Measurements from ENCODE around the gene DMXL2.

Gene DMXL2

DNA sequence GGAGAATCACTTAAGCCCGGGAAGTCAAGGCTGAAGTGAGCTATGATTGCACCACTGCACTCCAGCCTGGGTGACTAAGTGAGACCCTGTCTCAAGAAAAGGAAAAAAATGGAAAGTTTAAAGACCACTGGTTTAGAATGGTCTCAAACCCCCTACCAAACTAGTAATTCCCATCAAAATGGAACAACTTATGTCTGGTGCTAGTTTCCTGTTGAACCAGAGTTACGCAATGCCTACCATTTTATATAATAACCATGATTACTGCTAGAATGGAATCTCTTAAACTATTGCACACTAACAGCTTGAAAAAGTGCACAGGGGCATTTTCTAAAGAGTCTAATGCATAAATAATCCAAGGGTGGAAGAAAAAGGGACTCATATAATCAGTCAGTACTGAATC is 43.6 kb downstream of the DMXL2 start:
- Histone ChIP-seq H3K27ac (ENCODE audit: low read length) (no peak overlapping the region), H3K9me3 (ENCODE audit: insufficient read depth, low read length) (no peaks in the 10 kb centered on the region), H3K4me3 (ENCODE audit: low read length) (no peak overlapping the region), H4K20me1 (ENCODE audit: insufficient read depth, low read length) (no peaks in the 10 kb centered on the region), H3K79me2 (ENCODE audit: low read length) (no peaks in the 10 kb centered on the region), H2AFZ (ENCODE audit: low read depth, low read length) (no peak overlapping the region), H3K4me2 (ENCODE audit: low read length) (no peak overlapping the region), H3K9ac (ENCODE audit: low read length) (no peak overlapping the region), H3K4me1 (ENCODE audit: low read length) (no peaks in the 10 kb centered on the region), H3K36me3 (replicated peaks; ENCODE audit: low read depth, low read length) (no peaks in the 10 kb centered on the region), H3K27me3 (ENCODE audit: low read depth, low read length) (no peaks in the 10 kb centered on the region)
- TF ChIP-seq, protein P1, sequence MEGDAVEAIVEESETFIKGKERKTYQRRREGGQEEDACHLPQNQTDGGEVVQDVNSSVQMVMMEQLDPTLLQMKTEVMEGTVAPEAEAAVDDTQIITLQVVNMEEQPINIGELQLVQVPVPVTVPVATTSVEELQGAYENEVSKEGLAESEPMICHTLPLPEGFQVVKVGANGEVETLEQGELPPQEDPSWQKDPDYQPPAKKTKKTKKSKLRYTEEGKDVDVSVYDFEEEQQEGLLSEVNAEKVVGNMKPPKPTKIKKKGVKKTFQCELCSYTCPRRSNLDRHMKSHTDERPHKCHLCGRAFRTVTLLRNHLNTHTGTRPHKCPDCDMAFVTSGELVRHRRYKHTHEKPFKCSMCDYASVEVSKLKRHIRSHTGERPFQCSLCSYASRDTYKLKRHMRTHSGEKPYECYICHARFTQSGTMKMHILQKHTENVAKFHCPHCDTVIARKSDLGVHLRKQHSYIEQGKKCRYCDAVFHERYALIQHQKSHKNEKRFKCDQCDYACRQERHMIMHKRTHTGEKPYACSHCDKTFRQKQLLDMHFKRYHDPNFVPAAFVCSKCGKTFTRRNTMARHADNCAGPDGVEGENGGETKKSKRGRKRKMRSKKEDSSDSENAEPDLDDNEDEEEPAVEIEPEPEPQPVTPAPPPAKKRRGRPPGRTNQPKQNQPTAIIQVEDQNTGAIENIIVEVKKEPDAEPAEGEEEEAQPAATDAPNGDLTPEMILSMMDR (IDR thresholded peaks at IDR 0.05; ENCODE audit: low read depth, low read length): no peak
- TF ChIP-seq EZH2phosphoT487 (IDR thresholded peaks at IDR 0.05; ENCODE audit: low read depth): no peak

DNA sequence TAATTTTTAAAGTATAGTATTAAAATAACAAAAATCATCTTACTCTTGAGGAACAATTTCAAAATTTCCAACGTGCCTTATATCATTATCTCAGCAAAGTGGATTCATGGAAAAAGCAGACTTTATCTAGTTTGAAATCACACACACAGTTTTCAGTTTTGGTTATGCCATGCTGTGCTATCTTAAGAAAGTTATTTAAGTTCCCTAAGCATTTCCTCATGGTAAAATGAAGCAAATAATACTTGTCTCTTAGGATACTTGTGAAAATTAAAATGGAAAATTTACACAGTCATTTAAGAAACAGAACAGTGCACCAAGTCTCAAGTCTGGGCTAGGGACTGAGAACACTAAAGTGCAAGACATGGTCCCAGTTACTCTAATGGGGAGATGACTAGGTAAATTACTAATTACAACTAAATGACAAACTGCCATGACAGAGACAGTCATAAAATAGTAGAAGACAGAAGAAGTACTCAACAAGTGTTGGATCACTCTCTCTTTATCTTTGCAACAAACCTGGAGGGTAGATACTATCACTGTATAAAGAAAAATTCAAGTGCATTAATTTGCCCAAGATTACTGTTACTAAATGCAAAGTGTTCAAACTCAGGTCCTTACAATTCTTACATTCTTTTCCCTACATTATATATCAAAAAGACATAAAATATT is 44.8 kb downstream of the DMXL2 start:
- TF ChIP-seq, protein P1 (IDR thresholded peaks at IDR 0.05; ENCODE audit: low read depth, low read length): no peak
- no peak for TF ChIP-seq EZH2phosphoT487 (IDR thresholded peaks at IDR 0.05; ENCODE audit: low read depth)
- Histone ChIP-seq H3K27me3 (ENCODE audit: low read depth, low read length) (no peaks in the 10 kb centered on the region), H3K4me1 (ENCODE audit: low read length) (no peaks in the 10 kb centered on the region), H3K9me3 (ENCODE audit: insufficient read depth, low read length) (no peaks in the 10 kb centered on the region), H3K36me3 (replicated peaks; ENCODE audit: low read depth, low read length) (no peaks in the 10 kb centered on the region), H3K4me2 (ENCODE audit: low read length) (no peak overlapping the region), H2AFZ (ENCODE audit: low read depth, low read length) (no peak overlapping the region), H3K79me2 (ENCODE audit: low read length) (no peaks in the 10 kb centered on the region), H3K27ac (ENCODE audit: low read length) (no peak overlapping the region), H4K20me1 (ENCODE audit: insufficient read depth, low read length) (no peaks in the 10 kb centered on the region), H3K4me3 (ENCODE audit: low read length) (no peak overlapping the region), H3K9ac (ENCODE audit: low read length) (no peak overlapping the region)

DNA sequence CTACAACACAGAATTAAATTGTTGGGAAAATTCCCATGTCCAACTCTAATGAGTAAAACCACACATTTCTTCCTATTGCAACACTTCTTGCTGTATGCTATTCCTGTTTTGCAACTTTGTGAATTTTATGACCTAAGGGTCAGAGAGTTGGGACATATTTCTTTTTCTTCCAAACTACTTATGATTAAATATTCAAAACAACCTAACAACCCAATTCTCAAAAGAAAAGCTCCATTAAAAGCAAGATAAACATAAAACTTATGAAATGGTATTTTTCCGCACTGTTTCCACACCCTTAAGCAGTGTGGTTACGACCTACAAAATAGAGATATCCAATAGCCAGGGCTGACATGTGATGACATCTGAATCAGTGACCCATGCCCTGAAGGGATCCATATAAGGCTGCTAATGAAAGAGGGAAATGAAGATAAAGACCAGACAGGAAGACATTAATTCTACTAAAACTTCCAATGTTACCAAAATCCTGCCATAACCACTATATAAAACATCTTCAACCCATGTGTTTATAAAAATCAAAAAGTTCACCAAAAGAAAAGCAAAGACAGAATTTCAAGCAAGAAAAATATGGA is 45.6 kb downstream of the DMXL2 start:
- TF ChIP-seq EZH2phosphoT487 (IDR thresholded peaks at IDR 0.05; ENCODE audit: low read depth): no peak
- TF ChIP-seq, protein P1 (IDR thresholded peaks at IDR 0.05; ENCODE audit: low read depth, low read length): no peak
- no peaks in the 10 kb centered on the region for H3K27me3 ChIP-seq (ENCODE audit: low read depth, low read length)
- no peaks in the 10 kb centered on the region for H3K79me2 ChIP-seq (ENCODE audit: low read length)
- no peaks in the 10 kb centered on the region for H3K36me3 ChIP-seq (replicated peaks; ENCODE audit: low read depth, low read length)
- H3K9me3 ChIP-seq (ENCODE audit: insufficient read depth, low read length): no peaks in the 10 kb centered on the region
- H3K4me1 ChIP-seq (ENCODE audit: low read length): no peaks in the 10 kb centered on the region
- H3K4me3 ChIP-seq (ENCODE audit: low read length): no peak overlapping the region
- no peak overlapping the region for H2AFZ ChIP-seq (ENCODE audit: low read depth, low read length)
- H3K27ac ChIP-seq (ENCODE audit: low read length): no peak overlapping the region
- H3K9ac ChIP-seq (ENCODE audit: low read length): no peak overlapping the region
- H4K20me1 ChIP-seq (ENCODE audit: insufficient read depth, low read length): no peaks in the 10 kb centered on the region
- H3K4me2 ChIP-seq (ENCODE audit: low read length): no peak overlapping the region

DNA sequence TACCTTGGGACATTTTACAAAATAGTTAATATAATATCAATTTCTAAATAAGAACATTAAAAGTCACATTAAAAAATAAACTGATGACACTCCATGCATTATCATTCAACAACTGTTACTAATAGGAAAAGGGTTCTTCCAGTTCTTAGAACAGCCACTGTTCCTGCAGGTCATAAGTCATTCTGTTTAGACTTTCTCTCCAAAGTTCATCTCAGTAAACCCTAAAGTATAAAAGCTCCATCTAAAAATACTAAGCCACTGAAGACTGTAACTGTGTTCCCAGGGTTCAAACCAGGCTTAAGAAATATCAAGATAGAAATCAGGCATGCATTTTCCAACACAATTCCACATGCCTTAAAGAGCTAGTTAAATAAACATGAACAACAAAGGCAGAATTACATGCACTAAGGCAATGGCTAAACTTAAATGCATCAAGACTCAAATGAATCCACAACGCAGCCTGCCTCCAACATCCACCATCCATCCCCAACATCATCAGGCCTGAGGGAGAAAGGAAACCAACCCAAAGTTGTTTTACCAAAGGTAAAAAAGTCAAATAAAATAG is 46.2 kb downstream of the DMXL2 start:
- Histone ChIP-seq H3K4me2 (ENCODE audit: low read length) (no peak overlapping the region), H3K27me3 (ENCODE audit: low read depth, low read length) (no peaks in the 10 kb centered on the region), H3K27ac (ENCODE audit: low read length) (no peak overlapping the region), H3K4me1 (ENCODE audit: low read length) (no peaks in the 10 kb centered on the region), H3K36me3 (replicated peaks; ENCODE audit: low read depth, low read length) (no peaks in the 10 kb centered on the region), H3K79me2 (ENCODE audit: low read length) (no peaks in the 10 kb centered on the region), H4K20me1 (ENCODE audit: insufficient read depth, low read length) (no peaks in the 10 kb centered on the region), H3K4me3 (ENCODE audit: low read length) (no peak overlapping the region), H2AFZ (ENCODE audit: low read depth, low read length) (no peak overlapping the region), H3K9me3 (ENCODE audit: insufficient read depth, low read length) (no peaks in the 10 kb centered on the region), H3K9ac (ENCODE audit: low read length) (no peak overlapping the region)
- TF ChIP-seq, protein P1 (IDR thresholded peaks at IDR 0.05; ENCODE audit: low read depth, low read length): no peak
- no peak for TF ChIP-seq EZH2phosphoT487 (IDR thresholded peaks at IDR 0.05; ENCODE audit: low read depth)
